IPS-11a (cell line): ENCODE results near the gene UTS2B.
A peak's percentile ranks its signal among the peaks of the same experiment; 100 is the strongest.

Experiments used
- H3K4me3 ChIP-seq: one replicate; pipeline ENCODE4 v1.5.1; 2013; ENCODE audit warnings: low read depth, low read length, control low read depth

UTS2B gene

DNA sequence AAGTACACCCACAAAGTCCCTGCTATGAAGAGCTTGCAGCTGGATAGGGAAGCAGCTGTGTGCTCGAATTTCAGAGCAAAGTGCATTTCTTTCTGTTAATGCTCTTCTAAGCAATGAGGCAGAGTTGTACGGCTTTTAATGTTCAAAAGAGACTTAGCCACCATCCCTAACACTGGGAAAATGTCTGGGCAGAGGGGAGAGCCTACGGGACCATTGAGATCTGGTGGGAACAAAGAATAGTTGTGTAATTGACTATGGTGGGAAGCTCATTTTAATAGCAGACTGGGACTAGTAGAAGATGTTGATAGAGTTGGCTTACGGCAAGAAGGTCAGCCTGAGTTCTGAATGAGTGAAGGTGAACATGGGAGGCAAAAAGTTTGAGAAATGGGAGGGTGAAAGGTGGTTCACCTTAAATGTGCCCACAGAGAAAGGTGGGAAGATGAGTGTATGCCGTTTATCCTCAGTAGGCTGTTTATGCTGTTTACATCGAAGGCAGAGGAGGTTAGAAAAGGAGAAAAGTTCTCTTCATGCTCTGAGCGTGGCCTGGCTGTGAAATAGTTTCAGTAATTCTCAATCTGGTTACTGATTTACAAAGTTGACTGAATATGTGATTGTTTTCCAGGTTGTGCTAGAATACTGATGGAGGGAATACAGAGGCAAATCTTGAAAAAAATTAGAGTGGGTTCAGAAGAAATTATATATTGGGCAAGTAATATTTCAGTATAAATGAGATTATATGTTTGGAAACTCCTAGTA is 22.9 kb upstream of the UTS2B start:
- no peak overlapping the region for H3K4me3 ChIP-seq

DNA sequence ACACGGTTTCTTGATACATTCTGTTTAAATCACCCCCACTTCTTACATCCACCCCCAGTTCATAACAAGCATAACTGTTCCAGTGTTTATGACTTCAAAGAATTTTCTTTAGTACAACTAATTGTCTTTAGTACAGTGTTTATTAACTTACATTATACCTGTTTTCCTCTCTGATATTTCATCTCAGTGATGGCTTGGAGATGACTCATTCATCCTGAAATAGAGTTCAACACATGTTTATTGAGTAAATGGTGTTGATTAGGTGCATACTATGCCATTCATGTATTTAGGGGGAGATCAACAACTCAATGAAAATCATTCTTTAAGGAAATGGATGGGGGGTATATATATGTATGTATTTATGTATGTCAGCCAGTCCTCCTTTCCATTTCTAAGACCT is 21.7 kb upstream of the UTS2B start:
- H3K4me3 ChIP-seq = no peak overlapping the region

DNA sequence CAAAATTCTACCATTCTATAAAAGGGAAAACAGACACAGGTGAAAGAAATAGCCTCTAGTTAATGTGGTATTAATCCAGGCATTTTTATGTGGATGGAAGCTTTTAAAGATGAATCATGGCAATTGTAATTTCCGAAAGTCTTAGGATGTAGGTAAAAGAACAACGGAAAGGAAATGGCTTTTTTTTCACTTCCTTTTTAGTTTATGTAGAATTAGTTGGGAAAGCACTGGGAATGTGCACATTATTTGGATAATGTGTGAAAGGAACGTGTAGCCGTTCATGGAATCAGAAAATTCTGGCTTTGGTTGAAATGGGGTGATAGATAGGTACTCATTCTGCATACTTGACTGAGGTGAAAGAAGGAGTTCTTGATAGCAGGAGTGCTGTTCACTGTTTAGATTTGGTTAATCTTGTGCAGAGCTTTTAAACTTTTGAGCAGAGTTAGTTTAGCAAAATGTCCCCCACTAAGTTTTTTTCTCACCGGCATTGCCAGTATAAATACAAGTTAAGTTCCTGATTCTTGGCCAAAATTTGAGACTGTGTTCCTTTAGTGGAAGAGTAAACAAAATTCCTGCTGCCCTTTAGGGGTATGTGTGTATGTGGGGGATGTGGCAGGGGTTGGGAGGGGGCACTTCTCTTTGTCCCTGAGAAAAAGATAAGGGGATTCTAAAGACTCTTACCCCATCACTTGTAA is 20.2 kb upstream of the UTS2B start:
- H3K4me3 ChIP-seq = no peak overlapping the region

DNA sequence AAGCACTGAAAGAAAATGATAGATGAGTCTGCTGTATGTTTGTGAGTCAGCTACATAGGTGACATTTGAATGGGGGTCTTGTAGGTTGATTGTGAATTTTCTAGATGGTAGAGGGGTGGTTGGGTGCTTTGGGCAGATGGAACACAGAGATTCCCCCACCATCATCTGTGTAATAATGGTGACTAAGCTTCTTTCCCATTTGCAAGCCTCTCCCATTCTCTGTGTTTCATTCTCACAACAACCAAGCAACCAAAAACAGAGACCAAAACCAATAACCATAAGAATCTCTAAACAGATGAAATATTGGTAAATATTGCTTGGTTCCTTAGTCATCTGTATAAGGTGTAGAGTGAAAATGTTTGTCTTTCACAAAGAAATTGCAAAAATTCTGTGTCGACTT is 17.8 kb upstream of the UTS2B start:
- H3K4me3 ChIP-seq = no peak overlapping the region

DNA sequence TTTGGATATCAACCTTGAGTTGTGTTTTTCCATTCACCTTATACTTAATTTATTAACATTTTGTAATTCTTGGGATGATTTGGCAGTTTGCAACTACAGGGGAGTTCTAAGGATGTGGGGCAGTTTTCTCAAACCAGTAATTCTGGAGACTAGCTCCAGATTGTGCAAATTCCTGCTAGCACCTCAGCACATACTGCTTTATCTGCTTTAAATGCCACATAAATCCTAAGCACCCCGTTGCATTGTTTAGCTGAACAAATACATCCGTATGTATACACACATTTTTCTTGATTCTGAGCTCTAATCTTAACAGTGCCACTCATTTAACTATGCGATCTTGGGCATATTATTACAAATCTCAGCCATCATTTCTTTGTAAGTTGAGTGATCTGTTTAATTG is 16.9 kb upstream of the UTS2B start:
- no peak overlapping the region for H3K4me3 ChIP-seq

DNA sequence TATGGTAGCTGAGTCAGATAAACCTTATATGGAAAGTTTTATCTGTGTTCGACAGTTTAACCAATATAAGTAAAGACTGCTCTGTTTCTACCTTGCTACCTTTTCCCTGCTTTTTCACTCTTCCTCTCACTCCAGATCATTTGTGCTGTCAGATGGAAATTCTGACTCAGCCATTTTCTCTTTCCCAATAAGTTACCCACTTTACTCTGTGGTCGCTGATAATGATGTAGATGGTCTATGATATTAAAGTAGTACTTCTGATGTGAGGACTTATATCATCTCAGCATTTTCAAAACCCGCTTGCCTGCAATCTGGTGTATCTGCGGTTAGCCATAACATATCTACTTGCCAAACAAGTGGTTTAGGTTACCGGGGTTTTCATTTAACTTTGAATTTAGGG is 15.0 kb upstream of the UTS2B start:
- no peak overlapping the region for H3K4me3 ChIP-seq

DNA sequence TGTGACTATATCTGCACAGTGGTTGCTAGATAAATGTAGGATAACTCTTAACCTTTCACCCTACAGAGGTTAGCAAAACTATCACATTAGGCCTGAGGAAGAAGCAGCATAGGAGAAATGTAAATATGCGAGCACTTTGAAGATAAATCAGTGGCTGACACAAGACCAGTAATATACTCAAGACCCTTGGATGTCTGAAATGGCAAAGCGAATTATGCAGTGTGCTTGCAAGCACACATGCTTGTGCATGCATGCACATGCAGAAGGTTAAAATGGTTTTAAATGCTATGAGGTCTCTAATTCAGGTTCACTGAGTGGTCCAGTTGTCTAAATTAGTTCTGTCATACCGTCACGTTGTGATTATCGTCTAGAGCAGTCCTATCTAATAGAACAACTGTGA is 13.6 kb upstream of the UTS2B start:
- H3K4me3 ChIP-seq = no peak overlapping the region

DNA sequence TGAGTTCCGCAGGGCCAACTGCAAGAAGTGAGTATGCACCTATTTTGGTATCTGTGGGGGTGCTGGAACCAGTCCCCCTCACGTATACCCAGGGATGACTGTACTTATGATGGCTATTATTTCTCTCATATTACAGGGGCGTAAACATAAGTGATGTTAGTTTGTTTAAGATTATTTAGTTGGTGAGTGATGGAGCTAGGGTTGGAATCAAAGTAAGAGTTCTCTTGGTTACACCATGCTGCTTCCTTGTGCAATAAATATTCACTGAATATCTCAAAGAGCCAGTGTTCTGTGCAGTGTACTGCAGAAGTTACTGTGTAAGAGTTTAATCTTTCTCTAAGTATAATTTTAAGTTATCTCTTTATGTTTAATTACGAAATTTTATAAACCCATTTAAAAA is 12.8 kb upstream of the UTS2B start:
- H3K4me3 ChIP-seq = no peak overlapping the region

DNA sequence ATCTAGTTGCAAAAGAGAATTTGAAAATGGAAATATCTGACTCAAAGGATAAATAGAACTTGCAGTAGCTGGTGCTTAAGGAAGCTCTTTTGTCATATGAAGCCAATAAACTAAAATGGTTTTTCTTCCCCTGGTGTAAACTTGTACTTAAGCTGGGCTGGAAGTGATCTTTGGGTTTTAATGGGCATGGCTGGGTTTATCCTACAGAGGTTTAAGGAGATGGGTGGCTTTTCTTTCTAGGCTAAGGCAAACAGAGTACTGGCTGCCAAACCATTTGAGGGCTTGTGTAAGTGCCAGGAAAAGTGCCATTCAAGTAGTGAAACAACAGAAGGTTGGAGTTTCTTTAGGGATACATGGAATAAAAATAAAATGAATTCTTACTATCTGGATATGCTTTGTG is 12.1 kb upstream of the UTS2B start:
- no peak overlapping the region for H3K4me3 ChIP-seq

DNA sequence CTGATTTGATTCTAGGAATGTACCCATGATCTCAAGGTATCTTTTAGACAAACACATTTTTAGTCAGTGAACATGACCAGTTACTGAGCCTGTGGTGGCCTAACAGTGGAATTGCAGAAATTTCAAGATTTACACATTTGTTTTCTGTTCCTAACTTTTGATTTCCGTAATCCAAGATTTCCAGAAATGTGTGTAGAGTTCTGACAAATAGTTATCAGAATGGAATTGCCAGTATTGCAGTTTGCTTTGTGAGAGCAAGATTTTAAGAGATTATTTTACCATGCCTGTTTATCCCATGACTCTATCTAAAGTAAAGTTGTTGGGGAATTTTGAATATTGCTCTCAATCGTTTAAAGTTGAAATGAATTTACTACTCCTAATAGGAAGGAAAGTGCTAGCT is 11.7 kb upstream of the UTS2B start:
- no peak overlapping the region for H3K4me3 ChIP-seq

DNA sequence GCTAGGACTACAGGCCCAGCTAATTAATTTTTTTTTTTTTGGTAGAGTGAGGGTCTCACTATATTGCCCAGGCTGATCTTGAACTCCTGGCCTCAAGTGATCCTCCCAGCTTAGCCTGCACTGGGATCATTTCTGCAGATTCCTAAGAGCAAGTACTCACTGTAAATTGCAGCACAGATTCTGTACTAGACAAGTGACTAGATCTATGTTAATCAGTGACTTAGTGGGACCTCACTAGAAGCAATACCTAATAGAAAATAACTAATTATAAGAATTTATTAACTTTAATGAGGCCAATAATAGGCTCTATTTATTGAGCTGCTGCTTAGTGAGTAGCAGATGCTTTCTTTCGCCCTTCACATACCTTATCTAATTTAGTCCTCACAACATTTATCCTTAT is 10.6 kb upstream of the UTS2B start:
- H3K4me3 ChIP-seq = no peak overlapping the region

DNA sequence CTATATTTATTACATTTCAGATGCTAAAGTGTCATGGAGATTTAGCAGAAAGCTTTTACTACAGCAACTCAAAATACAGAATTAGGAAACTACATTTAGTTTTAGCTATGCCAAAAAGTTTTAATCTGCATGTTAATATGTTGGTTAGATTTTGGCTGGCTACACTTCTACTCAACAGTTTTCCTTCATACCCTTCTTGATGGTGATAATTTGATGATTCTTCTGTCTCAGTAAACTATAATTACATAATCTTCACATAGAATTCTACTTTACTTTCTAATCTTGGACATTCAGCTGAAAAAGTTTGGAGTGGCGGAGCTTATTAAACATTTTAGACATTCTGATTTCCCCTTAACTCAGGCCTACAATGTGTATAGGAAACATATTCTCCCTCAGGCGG is 10.0 kb upstream of the UTS2B start:
- no peak overlapping the region for H3K4me3 ChIP-seq

DNA sequence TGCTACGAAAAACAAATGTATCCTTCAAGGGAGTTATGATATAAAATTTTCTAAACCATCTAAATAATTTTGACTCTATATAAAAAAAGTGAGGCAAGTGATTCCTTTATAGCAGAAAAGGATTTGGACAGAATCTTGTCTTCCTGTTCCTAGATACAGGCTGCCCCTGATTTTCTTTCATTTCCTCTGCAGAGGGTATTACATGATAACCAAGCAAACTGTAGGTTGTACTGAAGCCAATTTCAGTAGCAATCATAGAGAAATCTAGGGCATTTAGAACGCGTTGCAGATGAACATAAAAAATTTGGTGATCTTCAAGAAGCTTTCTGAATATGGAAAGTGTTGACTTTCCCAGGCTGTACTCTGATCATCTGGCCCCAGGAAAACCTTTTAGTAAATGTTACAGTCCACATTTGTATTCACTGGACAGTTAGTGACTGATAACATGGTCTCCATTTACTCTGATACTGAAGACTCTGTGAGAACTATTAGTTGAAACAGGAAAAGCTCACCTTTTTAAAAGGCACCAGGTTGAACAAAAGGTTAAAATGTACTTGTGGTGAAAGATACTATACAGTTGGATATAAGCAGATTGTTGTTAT is 9.1 kb upstream of the UTS2B start:
- H3K4me3 ChIP-seq = no peak overlapping the region

DNA sequence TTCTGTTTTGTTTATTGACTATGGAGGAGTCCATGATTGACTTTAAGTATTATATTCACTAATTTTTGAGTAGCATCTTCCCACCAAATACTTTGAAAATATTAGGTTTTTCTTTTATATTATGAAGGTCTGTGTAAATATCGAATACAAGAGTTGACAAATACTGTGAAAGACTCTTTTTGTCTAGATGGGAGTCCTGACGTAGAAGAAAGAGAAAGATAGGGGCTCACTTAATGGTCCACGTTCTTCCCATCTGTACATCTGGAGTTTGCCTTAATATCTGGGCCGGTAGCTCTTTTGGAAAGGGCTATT is 7.8 kb upstream of the UTS2B start:
- no peak overlapping the region for H3K4me3 ChIP-seq

DNA sequence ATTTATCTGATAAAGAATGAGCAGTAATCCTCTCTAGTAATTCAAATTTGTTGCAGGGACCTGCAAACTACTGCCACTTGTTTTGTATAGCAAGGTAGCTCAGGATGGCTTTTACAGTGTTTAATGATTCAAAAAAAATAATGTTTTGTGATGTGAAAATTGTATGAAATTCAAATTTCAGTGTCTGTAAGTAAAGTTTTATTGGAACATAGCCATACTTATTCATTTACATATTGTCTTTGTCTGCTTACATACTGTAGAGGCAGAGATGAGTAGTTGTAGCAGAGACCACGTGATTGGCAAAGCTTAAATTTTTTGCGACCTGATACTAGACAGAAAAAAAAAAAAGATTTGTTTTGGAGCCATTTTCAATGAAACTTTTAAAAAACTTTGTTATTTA is 6.5 kb upstream of the UTS2B start:
- no peak overlapping the region for H3K4me3 ChIP-seq

DNA sequence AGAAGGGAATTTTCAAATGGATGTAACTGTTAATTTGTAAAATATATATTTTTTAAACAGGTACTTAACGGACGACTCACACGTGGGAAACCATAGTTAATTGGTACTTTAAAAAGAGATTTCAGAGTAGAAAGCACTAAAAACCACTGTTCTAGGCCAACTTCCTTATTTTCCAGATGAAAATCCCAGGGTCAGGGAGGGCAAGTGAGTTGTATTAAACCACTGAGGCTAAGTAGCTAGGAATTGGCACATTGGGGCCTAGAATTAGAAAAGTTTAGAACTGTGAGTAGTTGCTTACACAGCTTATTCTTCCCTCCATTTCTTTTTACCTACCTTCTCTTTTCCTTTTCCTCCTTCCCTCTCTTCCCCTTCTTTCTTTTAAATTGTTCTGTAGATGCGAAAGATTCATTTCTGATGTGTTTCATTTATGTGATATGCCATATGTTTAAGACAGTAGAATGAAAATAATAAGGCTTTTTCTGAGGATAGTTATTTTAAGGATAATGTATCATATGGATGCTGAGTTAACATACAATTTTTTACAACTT is 4.1 kb upstream of the UTS2B start:
- no peak overlapping the region for H3K4me3 ChIP-seq

DNA sequence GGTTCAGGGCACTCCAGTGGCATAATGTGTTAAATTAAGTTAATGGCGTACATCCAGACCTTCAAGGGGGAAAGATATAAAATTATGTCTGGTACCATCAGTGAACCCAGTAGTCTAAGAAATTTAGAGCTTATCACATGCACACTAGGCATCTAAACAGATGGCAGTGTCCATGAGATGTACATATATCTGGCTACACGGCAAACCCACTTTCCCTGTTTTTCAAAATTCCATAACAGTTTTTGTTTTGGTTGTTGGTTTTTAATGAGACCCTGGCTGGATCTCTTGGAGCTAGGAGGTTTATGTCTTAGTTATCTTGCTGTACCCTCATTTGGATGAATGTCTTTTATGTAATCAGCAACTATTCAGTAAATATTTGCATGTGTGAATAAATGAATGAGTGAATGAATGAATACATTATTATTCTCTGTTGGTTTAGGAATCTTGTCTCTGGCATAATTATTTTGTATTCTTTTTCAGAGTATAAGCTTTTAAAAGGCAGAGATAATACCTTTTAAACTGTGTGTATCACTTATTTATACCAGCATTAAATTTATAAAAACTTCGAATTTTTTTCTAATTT is 3.1 kb upstream of the UTS2B start:
- H3K4me3 ChIP-seq = no peak overlapping the region

DNA sequence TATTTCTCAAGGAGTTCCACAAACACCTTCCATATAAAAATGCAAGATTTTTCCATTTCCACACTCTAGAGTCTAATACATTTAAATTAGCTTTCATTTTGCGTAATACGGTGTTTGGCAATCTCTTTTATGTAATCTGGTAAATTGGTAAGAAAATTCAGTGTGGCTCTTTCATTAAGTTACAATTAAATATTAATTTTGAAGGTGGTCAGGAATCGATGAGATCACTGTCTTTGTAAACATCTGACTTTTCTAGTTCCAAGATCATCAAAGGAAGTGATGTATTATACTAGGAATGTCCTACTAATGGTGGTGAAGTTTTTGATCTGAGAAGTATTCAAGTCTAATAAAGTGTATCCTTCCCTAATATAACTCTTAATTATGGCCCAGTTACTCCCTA is 1.1 kb upstream of the UTS2B start:
- H3K4me3 ChIP-seq = no peak overlapping the region

DNA sequence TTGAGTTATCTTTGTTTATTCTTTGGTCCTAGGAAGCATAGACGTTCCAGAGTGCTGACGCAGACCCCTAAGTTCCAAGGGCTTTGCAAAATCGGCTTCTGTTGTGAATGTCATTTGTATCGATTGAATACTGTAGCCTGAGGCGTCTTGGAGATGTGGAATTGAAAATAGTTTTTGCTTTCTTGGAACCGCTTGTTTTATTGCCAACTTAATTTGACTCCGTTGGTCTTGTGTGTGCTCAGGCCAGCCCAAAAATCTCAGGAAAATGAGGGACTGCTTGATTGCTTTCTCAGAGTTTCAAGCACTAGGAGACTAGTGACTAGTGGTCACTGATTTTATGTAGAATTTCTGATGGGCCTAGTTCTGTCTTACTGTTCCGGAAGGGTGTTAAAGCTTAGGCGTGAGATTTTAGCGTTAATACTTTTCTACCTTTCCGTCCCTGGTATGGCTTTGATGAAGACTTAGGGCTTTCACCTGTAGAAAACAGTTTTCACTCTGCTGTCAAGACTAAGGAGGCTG is 263 bp upstream of the UTS2B start:
- H3K4me3 ChIP-seq = peak overlapping the region; percentile 73

DNA sequence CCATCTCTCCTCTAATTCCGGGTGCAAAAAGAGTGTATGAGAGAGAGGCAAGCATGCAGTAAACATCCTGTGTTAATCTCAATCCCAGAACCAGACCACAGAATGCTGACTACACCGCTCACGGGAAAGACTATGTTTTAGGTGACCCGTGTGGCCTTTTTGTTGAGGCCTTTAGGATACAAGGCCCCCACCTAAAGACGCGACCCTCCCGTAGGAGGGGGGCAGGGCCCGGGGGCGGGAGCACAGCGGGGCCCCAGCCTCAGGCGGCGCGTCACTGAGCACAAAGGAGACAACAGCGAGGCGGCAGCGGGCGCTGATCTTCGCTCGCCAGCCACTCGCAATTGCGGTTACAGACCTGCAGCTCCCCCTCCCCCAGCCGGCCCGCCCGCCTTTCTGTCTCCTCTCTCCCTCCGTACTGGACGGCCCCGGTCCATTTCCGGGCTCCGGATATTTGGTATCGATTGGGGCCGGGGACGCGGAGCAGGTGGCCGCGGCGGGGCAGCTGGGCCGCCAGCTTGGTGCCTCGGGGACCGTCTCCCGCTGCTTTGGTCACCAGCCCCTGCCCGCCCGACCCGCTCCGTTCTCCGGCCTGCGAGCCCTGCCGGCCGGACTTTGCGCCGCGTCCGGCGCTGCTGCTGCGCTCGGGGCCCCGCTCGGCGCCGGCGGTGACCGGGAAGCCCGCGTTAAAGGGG is 1.2 kb downstream of the UTS2B start, which contains the start of gene CCDC50:
CCDC50 (plus strand) TSS at position 433 of the 692 bp plus-strand sequence. CDS start 281 bp downstream, outside the sequence.
- peak within 1 kb of the TSS; percentile 73 for H3K4me3 ChIP-seq

DNA sequence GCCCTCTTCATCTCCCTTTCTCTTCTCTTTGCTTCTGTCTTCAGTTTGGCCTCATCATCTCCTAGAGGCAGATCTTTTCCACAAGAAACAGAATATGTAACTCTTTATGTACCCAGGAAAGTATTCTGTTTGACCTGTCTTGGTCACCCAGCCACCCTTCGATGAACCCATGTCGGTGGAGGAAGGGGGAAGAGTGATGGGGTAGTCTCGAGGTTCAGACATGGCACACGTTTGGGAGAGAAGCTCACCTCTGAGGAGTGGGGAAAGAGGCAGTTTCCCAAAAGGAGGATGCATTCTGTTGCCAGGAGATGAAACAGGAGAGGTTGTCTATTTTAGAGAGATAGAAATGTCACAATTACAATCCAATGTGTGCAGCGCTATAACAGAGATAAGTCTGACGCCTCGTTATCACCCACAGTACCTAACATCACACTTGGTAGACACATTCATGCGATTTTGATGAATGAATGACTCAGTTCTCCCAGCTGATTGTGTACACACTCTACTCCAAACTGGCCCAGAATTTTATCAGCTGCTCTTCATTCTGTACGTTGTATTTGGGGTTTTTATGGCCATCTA is 1.9 kb downstream of the UTS2B start:
- H3K4me3 ChIP-seq = peak overlapping the region; percentile 73
